HEK293T (cell line): ENCODE measurements around the gene MAN1B1.

Source experiments
- FOXM1 ChIP-seq: fragments of 450-650 bp; IDR thresholded peaks from 2 replicates; pipeline ENCODE4 v1.6.1; 2017; ENCODE audit warnings: mild to moderate bottlenecking, borderline replicate concordance
- SP1 ChIP-seq: fragments of 450-650 bp; IDR thresholded peaks from 2 replicates; pipeline ENCODE4 v1.6.1; 2017
- TARDBP ChIP-seq: fragments of 450-650 bp; IDR thresholded peaks from 2 replicates; pipeline ENCODE4 v1.6.1; 2016
- ZNF384 ChIP-seq: fragments of 450-650 bp; IDR thresholded peaks from 2 replicates; pipeline ENCODE4 v1.6.1; 2016

GRCh38 chr9:137070906-137071275 lies 15.9 kb upstream of the MAN1B1 start:
- TF ChIP-seq FOXM1 (no peak), ZNF384 (no peak), SP1 (no peak), TARDBP (no peak)
